ENCODE results near the gene NUDT2. TPM values are rescaled to one million over a fixed set of nuclear protein-coding genes. Genes with fewer than 3 reads are reported as not detected.
"Not testable (repeated sequence)": the region's sequence is repeated elsewhere in the genome, so short reads cannot be mapped to it uniquely, and the experiment has no call there.

NUDT2 gene
- total RNA-seq, 1 experiment from 2014 or later, result 14.4 TPM

GRCh38 chr9:34349324-34349723 lies 20.0 kb downstream of the NUDT2 start:
- no peaks in the 10 kb centered on the region for H3K27me3 ChIP-seq (replicated peaks; ENCODE audit: control insufficient read depth, insufficient read depth, low read length)
- CTCF ChIA-PET, result no interaction called here
- no peak for TF ChIP-seq CTCF (IDR thresholded peaks at IDR 0.05; ENCODE audit: insufficient read depth in 1 of 2, low read depth in 1 of 2, low read length in 1 of 2, severe bottlenecking in 1 of 2, unreplicated experiment in 1 of 2)
- Mint-ChIP-seq H3K9me3 (ENCODE audit: unreplicated experiment) (no peaks in the 10 kb centered on the region), H3K27me3 (ENCODE audit: insufficient read depth, unreplicated experiment) (no peaks in the 10 kb centered on the region), H3K4me1 (ENCODE audit: low read depth, unreplicated experiment) (peaks cover 19% of the 10 kb centered on the region), H3K4me3 (ENCODE audit: unreplicated experiment) (no peak overlapping the region), H3K27ac (ENCODE audit: unreplicated experiment) (no peak overlapping the region), H3K36me3 (ENCODE audit: insufficient read depth, unreplicated experiment) (peaks cover 5% of the 10 kb centered on the region)
- H3K4me3 ChIP-seq (ENCODE audit: low read depth, low read length), result no peak overlapping the region
- no TSS peak for BruUV-seq (replicated peaks)
- intact Hi-C loops (cut with micrococcal nuclease; ENCODE audit: unreplicated experiment), result no loop called here
- POLR2A ChIA-PET, result no interaction called here
- 0 out of 2 replicates have a peak, but pooled peaks cover 2% of the 10 kb centered on the region for H3K9me3 ChIP-seq
- no peak for DNase-seq
- H3K36me3 ChIP-seq (ENCODE audit: control insufficient read depth, insufficient read depth, low read length), result no peaks in the 10 kb centered on the region
- peaks cover 28% of the 10 kb centered on the region for H3K4me1 ChIP-seq

- H3K27ac Mint-ChIP-seq (ENCODE audit: unreplicated experiment); H3K36me3 ChIP-seq (ENCODE audit: control insufficient read depth, insufficient read depth, low read length); H3K9me3 ChIP-seq; H3K4me3 ChIP-seq (ENCODE audit: low read depth, low read length); BruUV-seq (replicated peaks); H3K9me3 Mint-ChIP-seq (ENCODE audit: unreplicated experiment); H3K27me3 Mint-ChIP-seq (ENCODE audit: insufficient read depth, unreplicated experiment); H3K27me3 ChIP-seq (replicated peaks; ENCODE audit: control insufficient read depth, insufficient read depth, low read length); H3K36me3 Mint-ChIP-seq (ENCODE audit: insufficient read depth, unreplicated experiment): not testable (repeated sequence)
- CTCF ChIA-PET, result interaction anchor here (0.6 to 1.0 kb wide), 9 partner anchors 14 to 132 kb away, joined by 3 to 11 read pairs (median 4); no protein-coding TSS in a partner anchor
- intact Hi-C loops (cut with micrococcal nuclease; ENCODE audit: unreplicated experiment), result loop anchor here (1.0 kb wide), 2 partner anchors 20 to 23 kb away; no protein-coding TSS in a partner anchor
- Mint-ChIP-seq H3K4me3 (ENCODE audit: unreplicated experiment) (peak overlapping the region; percentile 14), H3K4me1 (ENCODE audit: low read depth, unreplicated experiment) (peaks cover 12% of the 10 kb centered on the region)
- H3K4me1 ChIP-seq, result peaks cover 11% of the 10 kb centered on the region; the same call in 1 of the 2 replicates
- POLR2A ChIA-PET, result interaction anchor here (0.6 to 1.1 kb wide), 4 partner anchors 22 to 268 kb away, joined by 3 to 8 read pairs (median 4); partner anchors contain the start of gene MYORG
- peak; percentile 32 to 46 for DNase-seq
These were observed 22.8 kb downstream of the NUDT2 start for GRCh38 chr9:34352122-34352652.

- not testable (repeated sequence) for H3K36me3 Mint-ChIP-seq (ENCODE audit: insufficient read depth, unreplicated experiment); H3K36me3 ChIP-seq (ENCODE audit: control insufficient read depth, insufficient read depth, low read length); H3K4me3 ChIP-seq (ENCODE audit: low read depth, low read length); BruUV-seq (replicated peaks); H3K27ac Mint-ChIP-seq (ENCODE audit: unreplicated experiment); H3K4me1 Mint-ChIP-seq (ENCODE audit: low read depth, unreplicated experiment); H3K27me3 ChIP-seq (replicated peaks; ENCODE audit: control insufficient read depth, insufficient read depth, low read length); DNase-seq; H3K27me3 Mint-ChIP-seq (ENCODE audit: insufficient read depth, unreplicated experiment); H3K9me3 ChIP-seq
- H3K9me3 Mint-ChIP-seq (ENCODE audit: unreplicated experiment), result peaks cover 15% of the 10 kb centered on the region
- CTCF ChIA-PET, result interaction anchor here (0.7 to 1.0 kb wide), 2 partner anchors 22 to 51 kb away, joined by 4 read pairs; no protein-coding TSS in a partner anchor
- H3K4me3 Mint-ChIP-seq (ENCODE audit: unreplicated experiment), result peak overlapping the region; percentile 14
- peaks cover 11% of the 10 kb centered on the region; the same call in 1 of the 2 replicates for H3K4me1 ChIP-seq
- intact Hi-C loops (cut with micrococcal nuclease; ENCODE audit: unreplicated experiment), result loop anchor here (1.0 kb wide), 2 partner anchors 21 to 22 kb away; no protein-coding TSS in a partner anchor
- POLR2A ChIA-PET, result interaction anchor here (1.1 kb wide), 1 partner anchor 24 kb away, joined by 8 read pairs; the partner anchor contains the start of gene MYORG
These were observed 23.6 kb downstream of the NUDT2 start for GRCh38 chr9:34352957-34353356.

- H3K27me3 ChIP-seq (replicated peaks; ENCODE audit: control insufficient read depth, insufficient read depth, low read length), result no peaks in the 10 kb centered on the region
- ChIA-PET CTCF (no interaction called here), POLR2A (no interaction called here)
- H3K9me3 ChIP-seq, result peaks cover 5% of the 10 kb centered on the region; the same call in 1 of the 2 replicates
- H3K36me3 ChIP-seq (ENCODE audit: control insufficient read depth, insufficient read depth, low read length), result no peaks in the 10 kb centered on the region
- intact Hi-C loops (cut with micrococcal nuclease; ENCODE audit: unreplicated experiment), result no loop called here
- Mint-ChIP-seq H3K4me3 (ENCODE audit: unreplicated experiment) (no peak overlapping the region), H3K27ac (ENCODE audit: unreplicated experiment) (no peak overlapping the region), H3K4me1 (ENCODE audit: low read depth, unreplicated experiment) (no peaks in the 10 kb centered on the region), H3K36me3 (ENCODE audit: insufficient read depth, unreplicated experiment) (peaks cover 6% of the 10 kb centered on the region), H3K27me3 (ENCODE audit: insufficient read depth, unreplicated experiment) (no peaks in the 10 kb centered on the region), H3K9me3 (ENCODE audit: unreplicated experiment) (peaks cover 10% of the 10 kb centered on the region)
- BruUV-seq (replicated peaks), result no TSS peak
- no peak overlapping the region for H3K4me3 ChIP-seq (ENCODE audit: low read depth, low read length)
- no peak for TF ChIP-seq CTCF (IDR thresholded peaks at IDR 0.05; ENCODE audit: insufficient read depth in 1 of 2, low read depth in 1 of 2, low read length in 1 of 2, severe bottlenecking in 1 of 2, unreplicated experiment in 1 of 2)
- DNase-seq, result peak in 1 of 2 experiments; percentile 13
- no peaks in the 10 kb centered on the region for H3K4me1 ChIP-seq
These were observed 33.3 kb downstream of the NUDT2 start for GRCh38 chr9:34362614-34363214.
